Osteocyte (in vitro differentiated cells): Measurements from ENCODE around the gene HIGD2A. TPM values are rescaled to one million over a fixed set of nuclear protein-coding genes. Genes with fewer than 3 reads are reported as not detected.

Experiments
- DNase-seq: peaks from one replicate; pipeline ENCODE4 v3.0.0; 2021; ENCODE audit warnings: mixed read lengths; ENCODE audit not compliant: unreplicated experiment; ENCODE audit errors: extremely low spot score
- H3K27ac Mint-ChIP-seq: one replicate; pipeline ENCODE4 v1.8.0; 2021; ENCODE audit warnings: mild to moderate bottlenecking, mixed read lengths; ENCODE audit not compliant: unreplicated experiment
- H3K27me3 Mint-ChIP-seq: one replicate; pipeline ENCODE4 v1.8.0; 2021; ENCODE audit warnings: mixed read lengths; ENCODE audit not compliant: unreplicated experiment
- H3K36me3 Mint-ChIP-seq: one replicate; pipeline ENCODE4 v1.8.0; 2021; ENCODE audit warnings: mixed read lengths; ENCODE audit not compliant: unreplicated experiment
- H3K4me1 Mint-ChIP-seq: one replicate; pipeline ENCODE4 v1.8.0; 2021; ENCODE audit warnings: mixed read lengths; ENCODE audit not compliant: unreplicated experiment
- H3K4me3 Mint-ChIP-seq: one replicate; pipeline ENCODE4 v1.8.0; 2021; ENCODE audit warnings: mild to moderate bottlenecking, moderate library complexity, mixed read lengths; ENCODE audit not compliant: unreplicated experiment
- H3K9me3 Mint-ChIP-seq: one replicate; pipeline ENCODE4 v1.8.0; 2021; ENCODE audit warnings: mixed read lengths; ENCODE audit not compliant: unreplicated experiment
- total RNA-seq: library from RNA; stranded (reverse); gene quantifications from 2 replicates; pipeline ENCODE4 v1.2.1, GENCODE V29; 2021
- TF ChIP-seq, protein P1 (sequence below): fragments of 200-600 bp; sonication (generic); IDR thresholded peaks from 2 replicates; pipeline ENCODE4 v1.5.0; 2021; ENCODE audit warnings: antibody characterized with exemption, mild to moderate bottlenecking, moderate library complexity

Gene HIGD2A
- total RNA-seq, 1 donor from 2014 or later = 83.8 TPM

DNA sequence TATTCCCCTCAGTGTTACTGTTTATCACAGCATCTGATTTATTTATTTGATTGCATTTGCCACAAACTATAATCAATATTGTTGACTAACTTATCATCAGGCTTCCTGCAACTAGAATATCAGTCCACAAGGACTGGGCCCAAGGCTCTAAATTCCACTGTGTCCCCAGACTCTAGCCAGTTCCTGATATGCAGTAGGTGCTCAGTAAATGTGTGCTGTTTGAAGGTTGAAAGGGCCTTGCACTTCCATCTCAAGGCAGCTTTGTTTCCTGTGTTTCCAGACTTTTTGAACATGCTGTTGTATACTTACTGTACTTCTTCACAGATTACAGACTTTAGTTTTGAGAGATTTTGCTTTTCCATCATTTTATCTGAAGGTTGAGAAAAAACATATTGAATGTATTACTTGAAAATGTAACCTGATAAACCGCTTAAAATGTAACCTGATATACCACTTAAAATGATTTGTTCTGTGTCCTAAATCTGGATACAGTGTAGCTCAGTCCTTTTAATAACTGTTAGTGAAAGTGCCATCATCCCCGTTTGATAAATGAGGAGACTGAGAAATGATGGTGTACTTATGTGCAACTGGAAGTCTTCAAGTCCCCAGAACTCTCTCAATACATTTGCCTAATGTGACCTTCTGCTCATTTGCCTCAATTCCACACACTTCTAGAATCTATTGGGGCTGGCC, 45.6 kb upstream of the HIGD2A start:
- TF ChIP-seq, protein P1, sequence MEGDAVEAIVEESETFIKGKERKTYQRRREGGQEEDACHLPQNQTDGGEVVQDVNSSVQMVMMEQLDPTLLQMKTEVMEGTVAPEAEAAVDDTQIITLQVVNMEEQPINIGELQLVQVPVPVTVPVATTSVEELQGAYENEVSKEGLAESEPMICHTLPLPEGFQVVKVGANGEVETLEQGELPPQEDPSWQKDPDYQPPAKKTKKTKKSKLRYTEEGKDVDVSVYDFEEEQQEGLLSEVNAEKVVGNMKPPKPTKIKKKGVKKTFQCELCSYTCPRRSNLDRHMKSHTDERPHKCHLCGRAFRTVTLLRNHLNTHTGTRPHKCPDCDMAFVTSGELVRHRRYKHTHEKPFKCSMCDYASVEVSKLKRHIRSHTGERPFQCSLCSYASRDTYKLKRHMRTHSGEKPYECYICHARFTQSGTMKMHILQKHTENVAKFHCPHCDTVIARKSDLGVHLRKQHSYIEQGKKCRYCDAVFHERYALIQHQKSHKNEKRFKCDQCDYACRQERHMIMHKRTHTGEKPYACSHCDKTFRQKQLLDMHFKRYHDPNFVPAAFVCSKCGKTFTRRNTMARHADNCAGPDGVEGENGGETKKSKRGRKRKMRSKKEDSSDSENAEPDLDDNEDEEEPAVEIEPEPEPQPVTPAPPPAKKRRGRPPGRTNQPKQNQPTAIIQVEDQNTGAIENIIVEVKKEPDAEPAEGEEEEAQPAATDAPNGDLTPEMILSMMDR = no peak
- H3K9me3 Mint-ChIP-seq = no peaks in the 10 kb centered on the region
- H3K4me3 Mint-ChIP-seq = no peak overlapping the region
- no peak overlapping the region for H3K27ac Mint-ChIP-seq
- H3K36me3 Mint-ChIP-seq = peaks cover 40% of the 10 kb centered on the region
- no peaks in the 10 kb centered on the region for H3K4me1 Mint-ChIP-seq
- no peak for DNase-seq
- H3K27me3 Mint-ChIP-seq = no peaks in the 10 kb centered on the region

DNA sequence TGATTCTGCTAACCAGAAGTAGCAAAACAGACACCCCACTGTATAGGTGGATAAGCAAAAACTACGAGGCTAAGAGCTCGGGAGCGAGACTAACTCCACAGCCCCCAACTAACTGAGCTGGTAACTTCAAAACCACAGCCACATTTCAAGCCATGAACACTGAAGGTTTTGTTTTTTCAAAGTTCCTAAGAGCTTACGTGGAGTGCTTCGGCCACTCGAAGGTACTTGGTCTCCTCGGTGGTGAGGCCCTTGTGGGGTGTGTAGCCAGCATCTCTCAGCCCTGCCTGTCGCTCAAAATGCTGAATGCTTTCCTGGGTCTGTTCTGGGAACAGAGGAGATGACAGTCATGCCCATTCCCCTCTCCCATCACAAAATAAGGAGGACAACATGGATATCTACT, 38.1 kb upstream of the HIGD2A start:
- no peak overlapping the region for H3K27ac Mint-ChIP-seq
- H3K4me1 Mint-ChIP-seq = no peaks in the 10 kb centered on the region
- peaks cover 71% of the 10 kb centered on the region for H3K36me3 Mint-ChIP-seq
- no peaks in the 10 kb centered on the region for H3K9me3 Mint-ChIP-seq
- H3K4me3 Mint-ChIP-seq = no peak overlapping the region
- no peaks in the 10 kb centered on the region for H3K27me3 Mint-ChIP-seq
- TF ChIP-seq, protein P1 = no peak
- DNase-seq = no peak

DNA sequence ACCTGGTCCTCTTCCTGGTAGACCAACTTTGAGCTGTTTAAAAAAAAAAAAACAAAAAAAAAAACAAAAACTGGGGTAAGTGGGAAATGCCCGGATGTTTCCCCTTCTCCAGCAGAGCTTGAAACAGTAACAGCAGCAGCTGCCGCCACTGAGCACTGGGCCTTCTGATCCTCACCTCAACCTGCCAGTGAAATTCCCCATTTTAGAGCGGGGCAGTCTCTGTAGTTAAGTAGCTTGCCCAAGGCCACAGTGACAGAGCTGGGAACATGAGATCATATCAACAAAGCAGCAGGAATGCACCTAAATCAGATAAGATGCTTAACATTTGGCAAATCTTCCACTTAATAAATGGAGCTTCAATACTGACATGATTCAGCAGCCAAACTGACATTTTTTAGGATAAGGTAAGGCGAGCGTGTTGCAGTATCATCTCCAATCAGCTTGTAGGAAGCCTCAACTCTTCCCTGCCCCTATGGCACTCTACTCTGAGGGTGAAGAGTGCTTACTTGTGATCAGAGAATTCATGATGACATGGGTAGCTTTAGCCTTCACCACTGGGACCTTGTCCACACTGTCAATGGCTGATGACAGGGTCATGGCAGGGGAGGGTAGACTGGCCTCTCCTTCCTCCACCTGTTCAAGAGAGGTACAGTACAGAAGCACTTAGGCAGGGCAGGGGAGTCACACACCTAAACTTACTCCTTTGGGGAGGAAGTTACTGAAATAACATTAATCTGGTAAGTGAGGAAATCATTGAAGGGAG, 36.3 kb upstream of the HIGD2A start:
- no peak for DNase-seq
- Mint-ChIP-seq H3K9me3 (no peaks in the 10 kb centered on the region), H3K27me3 (no peaks in the 10 kb centered on the region), H3K4me3 (no peak overlapping the region), H3K4me1 (no peaks in the 10 kb centered on the region), H3K36me3 (peaks cover 59% of the 10 kb centered on the region), H3K27ac (no peak overlapping the region)
- TF ChIP-seq, protein P1 = no peak

DNA sequence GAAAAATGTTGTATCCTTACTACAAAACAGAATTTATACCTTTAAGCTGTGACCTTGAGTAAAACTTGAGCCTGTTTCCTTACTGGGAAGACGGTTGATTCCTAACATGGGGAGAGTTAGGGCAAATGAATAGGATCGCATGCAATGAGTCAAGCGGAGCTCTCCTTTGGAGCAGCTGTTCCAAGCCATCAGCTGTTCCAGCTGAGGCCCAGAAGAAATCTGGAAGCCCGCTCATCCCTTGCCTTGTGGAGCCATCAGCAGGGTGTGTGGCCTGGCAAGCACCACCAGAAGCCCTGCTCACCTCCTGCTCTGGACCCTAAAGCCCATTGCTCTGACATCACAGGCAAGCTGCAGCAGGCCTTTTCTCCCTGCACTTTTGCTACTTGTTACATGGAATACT, 35.0 kb upstream of the HIGD2A start:
- Mint-ChIP-seq H3K9me3 (no peaks in the 10 kb centered on the region), H3K27me3 (no peaks in the 10 kb centered on the region), H3K36me3 (peaks cover 57% of the 10 kb centered on the region), H3K4me1 (peaks cover 5% of the 10 kb centered on the region), H3K27ac (no peak overlapping the region), H3K4me3 (no peak overlapping the region)
- TF ChIP-seq, protein P1 = no peak
- DNase-seq = no peak

DNA sequence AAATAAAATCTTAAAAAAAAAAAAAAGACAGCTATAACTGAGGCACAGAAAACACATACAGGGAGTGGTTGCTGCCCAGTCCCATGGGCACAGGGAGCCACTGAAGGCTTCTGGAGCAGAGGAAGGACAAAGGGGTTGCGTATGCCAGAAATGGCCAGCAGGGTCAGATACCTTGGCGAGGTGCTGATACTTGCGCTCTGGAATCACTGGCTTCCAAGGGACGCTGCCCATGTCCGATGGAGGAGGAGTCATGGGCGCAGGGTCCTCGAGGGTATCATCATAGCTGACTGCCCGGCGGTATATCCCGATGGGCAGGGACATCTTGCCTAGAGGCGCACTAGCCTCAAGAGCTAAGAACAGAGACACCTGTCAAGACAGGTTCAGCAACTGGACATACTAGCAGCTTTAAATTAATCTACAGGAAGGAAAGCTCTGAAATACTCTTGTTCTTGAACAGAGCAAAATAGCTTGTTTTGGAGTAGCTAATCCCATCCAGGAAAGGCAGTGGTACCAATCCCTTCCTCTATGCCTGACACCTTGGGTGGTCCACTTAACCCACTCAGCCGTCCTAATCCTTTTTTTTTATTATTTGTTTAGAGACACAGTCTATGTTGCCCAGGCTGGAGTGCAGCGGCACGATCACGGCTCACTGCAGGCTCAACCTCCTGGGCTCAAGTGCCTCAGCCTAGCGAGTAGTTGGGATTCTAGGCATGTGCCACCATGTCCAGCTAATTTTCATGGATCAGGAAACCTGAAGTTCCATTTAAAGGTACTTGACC, 33.0 kb upstream of the HIGD2A start:
- Mint-ChIP-seq H3K36me3 (peaks cover 42% of the 10 kb centered on the region), H3K9me3 (no peaks in the 10 kb centered on the region), H3K4me3 (no peak overlapping the region), H3K4me1 (peaks cover 11% of the 10 kb centered on the region), H3K27me3 (no peaks in the 10 kb centered on the region), H3K27ac (no peak overlapping the region)
- TF ChIP-seq, protein P1 = no peak
- DNase-seq = no peak
